Activated CD4-positive, alpha-beta T cell treated with anti-CD3 and anti-CD28 coated beads, Interleukin-2, amount 50 U/mL, for 16 hours (primary cell): ENCODE data around the gene CEP131.

Source experiments
- DNase-seq: peaks from one replicate; pipeline ENCODE4 v3.0.0-alpha.2; 2020

CEP131 gene

DNA sequence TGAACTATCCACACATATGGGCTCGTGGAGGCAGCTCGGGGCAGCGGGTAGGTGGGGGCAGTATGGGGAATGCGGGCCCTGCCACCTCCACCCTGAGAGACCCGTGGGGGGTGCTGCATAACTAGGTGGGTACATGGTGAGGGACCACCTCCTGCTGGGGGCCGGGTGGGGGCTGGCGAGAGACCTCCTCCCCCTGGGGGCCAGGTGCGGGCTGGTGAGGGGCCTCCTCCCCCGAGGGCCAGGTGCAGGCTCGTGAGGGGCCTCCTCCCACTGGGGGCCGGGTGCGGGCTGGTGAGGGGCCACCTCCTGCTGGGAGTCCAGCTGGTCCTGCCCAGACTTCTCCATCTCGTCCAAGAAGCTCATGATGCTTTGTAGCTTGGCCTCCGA is 25.4 kb downstream of the CEP131 start:
- no peak for DNase-seq

DNA sequence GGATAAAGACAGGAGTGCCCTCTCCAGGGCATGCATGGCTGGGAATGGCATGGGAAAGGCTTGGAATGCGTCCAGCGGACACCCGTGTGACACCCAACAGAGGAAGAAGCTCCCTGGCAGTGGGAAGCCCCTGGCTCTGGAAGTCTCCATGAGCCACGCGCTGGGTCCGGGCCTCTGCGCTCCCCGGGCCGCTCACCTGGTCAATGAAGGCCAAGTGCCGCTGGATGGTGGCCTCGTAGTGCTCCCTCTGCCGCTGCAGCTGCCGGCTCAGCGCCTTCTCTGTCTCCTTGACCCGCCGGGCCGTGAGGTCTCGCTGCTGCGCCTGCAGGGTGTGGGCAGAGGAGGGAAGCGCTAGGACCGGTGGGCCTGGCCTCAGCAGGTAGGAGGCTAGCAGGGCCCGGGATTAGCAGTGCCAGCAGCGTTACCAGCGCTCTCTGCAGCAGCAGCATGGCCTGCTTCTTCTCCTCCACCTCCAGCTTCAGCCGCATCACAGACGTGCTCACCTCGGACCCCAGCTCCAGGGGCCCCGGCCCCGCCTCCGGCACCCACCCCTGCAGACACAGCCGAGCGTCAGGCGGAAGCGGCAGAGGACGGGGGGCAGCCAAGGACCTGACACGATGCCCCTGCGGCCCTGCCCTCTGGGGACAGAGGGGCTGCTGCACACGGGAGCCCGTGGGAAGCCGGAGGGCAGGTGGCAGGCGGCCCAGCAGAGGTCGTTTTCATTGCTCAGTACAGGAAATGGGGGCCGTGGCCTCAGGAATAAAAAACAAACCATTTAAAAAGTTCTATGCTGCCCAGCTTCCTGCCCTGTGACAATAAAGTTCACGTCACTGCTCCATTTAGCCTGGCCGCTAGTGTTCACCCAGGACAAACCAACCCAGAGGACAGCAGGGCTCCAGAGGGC is 26.0 kb downstream of the CEP131 start:
- no peak for DNase-seq

DNA sequence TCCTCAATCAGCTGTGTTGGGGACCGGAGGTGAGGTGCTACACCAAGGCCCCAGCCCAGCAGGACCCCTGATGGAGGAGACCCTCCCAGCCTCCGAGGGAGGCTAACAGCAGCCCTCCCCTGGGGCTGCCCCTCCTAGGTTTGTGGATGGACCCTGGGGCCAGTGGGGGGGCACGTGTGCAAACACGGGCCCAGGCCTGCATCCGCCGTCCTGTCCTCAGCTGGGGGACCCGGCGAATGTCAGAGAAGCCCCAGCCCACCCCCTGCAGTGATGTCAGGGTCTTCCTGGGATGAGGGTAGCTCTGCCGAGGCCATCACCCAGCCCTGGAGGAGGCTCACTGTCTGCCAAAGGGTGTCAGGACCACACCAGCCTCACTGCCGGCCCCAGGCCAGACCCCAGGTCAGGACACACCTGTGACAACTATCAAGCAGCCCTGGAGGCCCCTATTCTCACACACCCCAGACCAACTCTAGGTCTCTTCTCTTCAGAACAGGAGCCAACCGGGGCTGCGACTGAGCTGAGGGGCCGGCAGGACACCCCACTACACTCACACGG is 26.7 kb downstream of the CEP131 start:
- DNase-seq, result no peak

DNA sequence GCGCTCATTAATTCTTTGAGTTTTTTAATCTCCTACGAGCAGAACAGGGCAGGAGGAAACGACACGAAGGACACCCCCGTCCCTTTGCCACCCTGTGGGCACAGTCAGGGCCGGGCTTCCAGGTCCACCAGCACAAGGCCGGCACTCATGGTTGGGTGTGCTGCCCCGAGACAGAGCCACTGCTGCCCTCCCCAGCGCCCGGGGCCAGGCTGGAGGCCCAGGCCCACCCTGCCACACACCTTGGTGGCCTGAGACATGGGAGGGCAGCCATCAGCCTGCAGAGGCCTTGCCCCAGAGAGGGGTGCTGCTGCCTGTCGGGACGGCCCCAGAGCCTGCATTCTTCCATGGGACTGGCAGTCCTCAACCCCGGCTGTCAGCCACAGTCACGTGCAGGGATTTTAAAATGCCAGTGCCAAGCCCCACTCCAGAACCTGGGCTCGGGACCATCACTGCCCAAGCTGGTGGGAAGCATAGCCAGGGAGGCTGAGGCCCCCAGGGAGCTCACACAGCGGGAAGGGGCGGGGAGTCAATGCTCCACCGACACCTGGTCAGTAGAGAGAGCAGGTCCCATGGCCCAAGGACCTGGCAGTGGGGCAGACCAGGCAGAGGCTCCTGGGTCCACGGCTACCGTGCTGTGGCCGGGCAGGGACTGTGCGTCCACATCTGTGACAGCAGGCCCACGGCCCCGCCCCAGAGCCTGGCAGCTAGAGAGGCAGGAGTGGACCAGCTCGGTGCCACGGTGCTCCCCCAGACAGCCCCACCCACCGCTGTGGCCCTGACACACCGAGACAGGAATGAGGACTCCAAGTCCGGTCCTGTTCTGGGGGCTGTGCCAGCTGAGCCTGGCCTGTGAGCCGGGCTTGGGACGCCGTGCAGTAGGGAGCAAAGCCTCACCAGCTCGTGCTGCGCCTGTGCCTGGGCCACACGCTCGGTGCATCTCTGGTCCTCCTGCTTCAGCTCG is 27.5 kb downstream of the CEP131 start:
- no peak for DNase-seq

DNA sequence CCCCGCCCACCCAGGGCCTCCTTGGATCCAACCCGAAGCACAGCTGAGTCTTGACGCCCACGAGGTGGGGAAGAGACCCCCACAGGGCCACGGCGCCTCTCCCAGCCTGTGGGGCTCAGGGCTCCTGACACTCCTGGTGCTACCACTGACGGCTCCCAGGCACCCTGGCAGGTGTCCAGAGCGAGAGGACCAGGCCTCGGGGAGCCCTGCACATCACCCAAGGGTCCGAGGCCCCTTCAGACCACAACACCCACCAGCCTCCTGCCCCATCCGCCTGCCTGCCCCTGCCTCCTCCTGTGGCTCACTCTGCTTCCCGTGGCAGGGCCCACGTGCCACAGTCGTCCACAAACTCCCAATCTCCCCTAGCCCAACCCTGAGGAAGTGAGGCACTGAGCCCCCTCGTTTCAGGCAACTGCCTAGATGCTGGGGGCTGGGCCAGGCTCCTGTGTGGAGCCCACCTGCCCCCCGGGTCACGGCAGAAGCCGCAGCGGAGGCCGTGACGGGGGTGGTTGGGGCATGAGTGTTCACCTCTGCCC is 28.5 kb downstream of the CEP131 start:
- DNase-seq, result no peak

DNA sequence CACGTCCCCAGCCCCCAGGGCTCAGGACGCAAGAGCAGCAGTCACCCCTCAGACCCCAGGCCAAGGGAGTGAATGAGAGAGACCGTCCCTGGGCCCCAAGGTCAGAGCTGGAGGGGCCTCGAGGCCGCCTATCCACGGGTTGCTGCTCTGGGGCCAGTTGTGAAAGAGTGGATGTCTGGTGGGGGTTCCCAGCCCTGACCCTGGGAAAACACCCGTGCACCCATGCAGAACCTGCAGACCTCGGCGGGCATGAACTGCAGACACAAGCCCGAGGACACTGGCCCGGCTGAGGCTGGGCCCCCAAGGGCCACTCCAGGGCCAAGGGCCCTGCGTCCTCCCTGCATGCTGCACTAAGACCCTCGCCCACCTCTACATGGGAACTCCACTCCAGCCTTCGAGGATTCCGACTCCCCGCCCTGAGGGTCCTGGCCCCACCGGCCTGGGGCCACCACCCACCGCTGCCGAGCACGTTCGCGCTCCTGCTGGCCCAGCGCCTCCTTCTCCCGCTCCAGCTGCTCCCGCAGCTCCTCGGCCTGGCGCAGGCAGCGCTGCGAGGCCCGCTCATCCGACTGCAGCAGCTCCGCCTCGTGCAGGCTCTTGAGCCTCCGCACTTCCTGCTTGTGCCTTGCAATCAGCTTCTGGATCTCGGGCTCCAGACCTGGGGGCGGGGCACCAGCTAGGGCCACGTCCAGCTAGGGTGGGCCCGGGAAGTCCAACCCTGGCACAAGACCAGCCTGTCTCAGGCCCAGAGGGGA is 29.1 kb downstream of the CEP131 start:
- no peak for DNase-seq

DNA sequence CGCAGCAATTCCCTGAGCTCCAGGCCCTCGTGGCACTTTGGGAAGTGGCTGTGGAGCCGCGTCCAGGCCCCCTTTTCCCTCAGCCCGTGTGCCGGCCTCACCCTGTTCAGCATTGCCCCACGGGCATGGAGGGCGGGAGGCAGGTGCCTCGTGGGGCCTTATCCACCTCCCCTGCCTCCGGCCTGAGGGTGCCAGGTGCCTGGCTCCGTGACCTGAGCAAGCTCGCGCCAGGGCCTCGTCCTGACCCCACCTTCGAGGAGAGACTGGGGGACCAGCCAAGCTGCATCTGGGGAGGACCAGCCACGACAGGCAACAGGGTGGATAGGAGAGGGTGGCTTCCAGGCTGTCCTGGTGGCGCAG is 29.7 kb downstream of the CEP131 start:
- no peak for DNase-seq

DNA sequence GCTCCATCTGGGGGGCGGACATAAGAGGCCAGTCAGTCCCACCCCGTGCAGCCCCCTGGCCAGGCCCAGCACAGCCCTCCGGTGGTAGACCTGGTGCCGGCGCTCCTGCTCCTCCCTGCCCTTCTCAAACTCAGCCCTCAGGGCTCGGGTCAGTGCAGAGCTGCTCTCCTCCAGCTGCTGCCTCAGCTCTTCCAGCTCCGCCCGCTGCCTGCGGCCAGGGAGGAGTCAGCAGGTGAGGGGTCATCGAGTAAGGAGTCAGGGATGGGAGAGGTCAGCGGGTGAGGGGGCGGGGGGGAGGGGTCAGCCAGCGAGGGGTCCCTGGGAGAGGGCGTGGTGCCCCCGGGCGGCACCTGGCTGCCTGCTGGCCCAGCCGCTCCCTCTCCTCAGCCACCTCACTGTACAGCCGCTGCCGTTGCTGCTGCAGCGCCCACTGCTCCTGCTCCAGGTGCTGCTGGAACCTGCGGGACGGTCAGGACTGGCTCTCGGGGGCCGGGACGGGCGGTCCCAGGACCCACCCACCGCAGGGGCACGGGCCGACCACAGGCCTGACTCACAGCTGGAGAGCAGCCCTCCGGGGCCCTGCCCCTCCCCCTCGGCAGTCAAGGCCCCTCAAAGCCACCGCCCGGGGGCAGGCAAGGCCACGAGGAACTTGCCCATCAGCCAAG is 30.2 kb downstream of the CEP131 start:
- no peak for DNase-seq

DNA sequence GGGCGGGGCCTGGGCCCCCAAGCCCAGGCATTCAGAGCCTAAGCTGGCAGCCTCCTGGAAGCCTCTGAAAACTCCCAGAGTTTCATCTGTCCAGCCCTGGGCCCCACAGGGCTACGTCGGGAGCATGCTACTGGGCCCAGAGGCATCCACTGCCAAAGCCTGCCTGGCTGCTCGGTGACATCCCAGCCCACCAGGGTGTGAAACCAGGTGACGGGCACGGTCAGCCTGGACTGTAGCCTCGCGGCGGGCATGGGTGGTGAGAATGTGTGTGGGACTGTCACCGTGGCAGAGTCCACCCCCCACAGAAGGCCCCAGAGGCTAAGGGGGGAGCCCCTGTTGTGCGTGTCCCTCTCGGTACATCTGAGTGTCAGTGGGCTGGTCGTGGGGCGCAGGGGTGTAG is 31.1 kb downstream of the CEP131 start:
- DNase-seq, result no peak

DNA sequence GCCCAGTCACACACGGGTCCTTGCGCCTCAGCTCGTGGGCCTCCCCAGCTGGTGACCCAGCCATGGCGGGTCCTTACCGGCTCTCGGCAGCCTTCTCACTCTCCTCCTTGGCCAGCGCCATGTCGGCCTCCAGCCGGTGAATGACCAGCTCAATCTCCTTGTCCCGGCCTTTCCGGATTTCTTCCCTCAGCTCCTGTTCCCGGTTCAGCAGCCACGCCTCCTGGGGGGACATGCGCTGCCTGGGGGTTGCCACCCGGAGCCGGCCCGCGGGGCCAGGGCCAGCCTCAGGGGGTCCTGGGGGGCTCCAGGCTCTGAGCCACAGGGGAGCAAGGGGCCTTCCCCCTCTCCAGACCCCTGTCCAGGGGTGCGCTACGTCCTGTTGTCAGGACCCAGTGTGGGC is 31.6 kb downstream of the CEP131 start:
- no peak for DNase-seq

DNA sequence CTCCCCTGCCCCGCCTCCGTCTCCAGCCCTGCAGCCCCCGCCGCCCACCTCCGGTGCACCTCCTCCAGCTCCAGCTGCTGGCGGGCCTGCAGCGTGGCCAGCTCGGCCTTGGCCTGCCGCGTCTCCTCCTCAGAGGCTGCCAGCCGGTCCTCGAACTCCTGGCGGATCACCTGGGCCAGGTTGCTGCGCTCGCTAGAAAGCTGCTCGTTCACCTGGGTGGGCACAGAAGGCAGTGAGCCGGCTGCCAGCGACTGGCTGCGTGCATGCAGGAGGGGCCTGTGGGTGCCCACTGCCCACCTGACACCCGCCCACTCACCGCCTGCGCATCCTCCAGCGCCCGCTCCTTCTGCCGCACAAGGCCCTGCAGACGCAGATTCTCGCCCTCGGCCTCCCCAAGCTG is 32.2 kb downstream of the CEP131 start:
- no peak for DNase-seq

DNA sequence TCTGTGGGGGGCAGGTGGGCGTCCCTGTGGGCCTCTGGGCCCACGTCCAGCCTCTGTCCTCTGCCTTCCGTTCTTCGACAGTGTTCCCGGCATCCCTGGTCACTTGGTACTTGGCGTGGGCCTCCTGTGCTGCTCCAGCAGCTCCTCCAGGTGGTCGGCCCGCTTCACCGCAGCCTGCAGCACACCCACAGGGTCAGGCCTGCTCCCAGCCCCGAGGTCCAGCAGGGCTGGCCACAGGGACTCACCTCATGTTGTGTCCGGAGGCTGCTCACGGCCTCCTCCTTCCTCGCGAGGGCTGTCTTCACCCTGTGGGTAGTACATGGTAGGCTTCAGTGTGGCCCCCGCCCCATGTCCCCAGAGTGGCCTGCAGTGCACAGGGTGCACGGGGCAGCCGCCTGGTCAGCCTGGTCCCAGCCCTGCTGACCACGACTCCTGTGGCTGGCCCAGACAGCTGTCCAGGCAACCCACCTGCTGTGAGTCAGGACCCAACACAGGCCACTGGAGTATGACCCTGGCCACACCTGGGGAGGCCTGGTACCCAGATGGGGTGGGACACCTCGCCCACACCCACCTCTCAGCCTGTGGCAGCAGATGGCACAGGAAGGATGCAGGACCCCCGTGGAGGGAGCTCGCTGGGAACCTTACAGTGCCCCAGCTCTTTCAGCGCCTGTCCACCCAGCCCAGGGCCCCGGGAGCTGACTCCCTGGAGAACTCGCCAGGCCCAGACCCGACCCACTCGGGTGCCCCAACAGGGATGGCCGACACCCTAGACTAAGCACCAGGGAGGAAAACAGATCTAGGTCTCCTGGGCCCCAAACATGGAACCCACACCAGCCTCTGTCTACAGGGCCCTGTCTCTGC is 32.9 kb downstream of the CEP131 start:
- DNase-seq, result no peak

DNA sequence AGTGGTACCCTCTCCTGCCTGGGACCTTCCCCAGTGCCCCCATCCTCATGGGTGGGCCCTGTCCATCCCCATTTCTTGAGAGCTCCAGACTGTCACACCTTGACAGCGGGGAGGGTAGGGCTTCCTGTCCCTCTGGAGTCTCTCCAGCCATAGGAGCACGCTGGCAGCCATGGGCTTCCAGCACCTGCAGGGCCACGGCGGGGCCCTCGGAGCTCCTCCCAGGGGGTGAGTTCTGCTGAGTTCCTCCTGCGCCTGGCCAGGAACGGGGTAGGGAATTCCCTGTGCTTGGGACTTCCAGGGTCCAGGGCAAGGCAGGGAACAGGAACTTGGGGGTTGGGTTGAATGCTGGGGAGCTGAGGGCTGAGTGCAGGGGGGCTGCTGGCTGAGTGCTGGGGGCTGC is 33.7 kb downstream of the CEP131 start:
- DNase-seq, result no peak

DNA sequence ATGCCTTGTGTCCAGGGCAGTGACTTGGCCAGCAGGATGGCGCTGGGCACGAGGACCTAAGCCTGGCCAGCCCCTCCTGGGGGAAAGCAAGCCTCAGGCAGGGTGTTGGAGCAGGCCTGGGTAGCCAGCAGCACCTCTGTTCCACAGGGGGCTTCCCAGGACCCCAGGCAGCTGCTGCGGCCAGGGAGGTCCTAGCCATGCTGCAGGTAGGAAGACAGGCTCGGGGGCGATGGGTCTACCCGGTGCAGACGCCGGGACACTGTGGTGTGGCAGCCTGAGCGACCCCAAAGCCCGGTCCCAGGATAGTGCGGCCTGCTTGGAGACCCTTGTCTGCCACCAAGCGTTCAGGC is 34.3 kb downstream of the CEP131 start:
- DNase-seq, result no peak

DNA sequence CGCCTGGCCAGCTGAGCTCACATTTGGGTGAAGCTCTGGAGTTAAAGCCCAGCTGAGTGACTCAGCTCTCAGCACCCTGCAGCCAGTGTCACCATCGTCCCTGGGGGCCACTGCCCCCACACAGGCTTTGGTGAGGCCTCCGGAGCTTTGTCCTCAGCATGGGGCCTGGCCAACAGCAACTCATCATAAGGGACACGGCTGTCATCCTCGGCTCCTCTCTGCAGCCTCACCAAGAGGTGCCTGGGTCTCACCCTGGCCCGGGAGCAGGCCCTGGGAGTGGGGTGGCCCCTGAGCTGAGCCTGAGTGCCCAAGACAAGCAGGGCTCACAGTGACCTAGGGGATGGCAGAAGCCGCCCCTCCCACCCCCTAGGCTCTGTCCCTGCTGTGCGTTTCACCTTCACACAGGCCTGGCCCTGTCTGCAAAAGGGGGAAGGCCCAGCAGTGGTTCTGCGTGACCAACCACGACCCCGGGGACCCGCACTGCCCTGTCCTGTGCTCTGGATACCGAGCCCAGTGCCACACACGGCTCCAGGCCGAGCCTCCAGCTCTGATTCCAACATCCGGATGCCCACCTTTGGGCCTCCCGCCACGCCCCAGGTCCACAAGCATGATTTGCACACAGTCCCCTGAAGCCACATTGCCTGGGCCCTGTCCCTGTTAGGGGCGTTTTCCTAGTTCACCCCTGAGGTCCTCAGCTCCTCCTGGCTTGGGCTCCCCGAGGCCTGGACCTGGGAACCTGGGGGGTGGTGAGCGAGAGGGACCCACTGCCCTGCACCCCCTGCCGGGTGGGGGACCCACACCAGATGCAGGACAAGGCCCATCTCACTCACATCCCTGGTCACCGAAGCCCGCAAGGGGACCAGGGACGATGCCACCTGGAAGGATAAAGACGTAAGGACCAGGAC is 34.9 kb downstream of the CEP131 start:
- no peak for DNase-seq

DNA sequence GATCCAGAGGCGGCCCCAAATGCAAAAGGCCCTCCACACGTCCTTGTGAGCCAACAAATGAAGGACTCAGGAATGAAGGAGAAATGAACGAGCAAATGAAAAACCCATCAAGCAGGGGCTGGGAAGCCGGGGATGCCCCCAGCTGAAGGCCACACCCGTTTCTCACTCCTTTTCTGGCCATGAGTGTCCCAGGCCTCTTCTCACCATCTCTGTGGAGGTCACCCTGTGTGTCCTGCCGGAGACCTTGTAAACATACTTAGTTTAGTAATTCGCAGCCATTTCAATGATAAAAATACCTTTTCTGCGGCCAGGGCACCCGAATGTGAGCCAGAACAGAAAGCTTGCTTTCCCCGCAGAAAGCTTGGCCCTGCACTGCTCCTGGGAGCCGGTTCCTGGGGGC is 35.6 kb downstream of the CEP131 start:
- DNase-seq, result no peak

DNA sequence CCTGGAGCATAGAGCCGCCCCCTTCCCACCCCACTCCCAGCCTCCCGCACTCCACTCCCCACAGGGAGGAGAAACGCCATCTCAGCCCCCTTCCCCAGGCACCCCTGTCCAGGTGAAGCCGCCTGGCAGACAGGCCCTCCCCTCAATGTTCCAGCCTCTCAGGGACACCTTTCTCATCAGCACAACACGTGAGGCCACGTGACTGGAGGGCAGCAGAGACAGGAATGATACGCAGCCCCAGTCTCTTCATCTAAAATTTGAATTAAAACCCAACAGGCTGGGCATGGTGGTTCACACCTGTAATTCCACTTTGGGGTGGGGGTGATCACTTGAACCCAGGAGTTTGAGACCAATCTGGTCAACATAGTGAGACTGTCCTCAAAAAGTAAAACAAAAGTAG is 36.6 kb downstream of the CEP131 start:
- DNase-seq, result no peak

DNA sequence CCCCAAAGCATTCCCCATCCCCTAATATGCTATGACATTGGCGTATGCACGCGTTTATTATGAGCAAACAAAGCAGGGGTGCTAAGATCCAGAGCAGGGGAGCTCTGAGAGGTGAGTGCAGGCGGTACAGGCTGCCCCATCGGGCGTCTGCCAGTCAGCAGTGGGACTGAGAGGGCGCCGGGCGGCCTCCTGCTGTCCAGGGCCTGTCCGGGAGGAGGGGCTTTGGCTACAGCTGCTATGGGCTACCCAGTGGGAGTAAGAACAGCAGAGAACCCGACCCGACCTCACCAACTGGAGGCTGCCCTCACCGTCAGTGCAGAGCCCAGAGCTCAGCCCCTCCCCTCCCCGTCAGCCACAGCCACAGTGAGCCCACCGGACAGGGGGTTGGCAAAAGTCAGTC is 38.2 kb downstream of the CEP131 start:
- no peak for DNase-seq

DNA sequence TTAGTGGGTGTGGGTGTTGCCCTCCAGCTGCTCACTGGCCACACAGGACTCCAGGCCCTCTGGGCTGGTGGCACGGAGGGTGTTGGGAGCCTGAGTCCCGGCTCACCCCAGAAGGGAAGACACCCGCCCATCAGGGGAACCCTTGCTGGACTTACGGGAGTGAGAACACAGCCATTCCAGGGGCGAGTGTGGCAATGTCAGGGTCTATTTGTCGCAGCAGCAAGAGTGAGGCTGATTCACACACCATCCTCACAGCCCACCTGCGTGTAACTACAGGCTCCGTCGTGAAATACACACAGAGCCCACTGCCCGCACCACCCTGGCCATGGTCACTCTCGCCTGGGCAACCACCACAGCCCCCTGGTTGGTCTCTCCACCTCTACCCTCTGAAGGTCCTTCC is 39.0 kb downstream of the CEP131 start:
- DNase-seq, result no peak

DNA sequence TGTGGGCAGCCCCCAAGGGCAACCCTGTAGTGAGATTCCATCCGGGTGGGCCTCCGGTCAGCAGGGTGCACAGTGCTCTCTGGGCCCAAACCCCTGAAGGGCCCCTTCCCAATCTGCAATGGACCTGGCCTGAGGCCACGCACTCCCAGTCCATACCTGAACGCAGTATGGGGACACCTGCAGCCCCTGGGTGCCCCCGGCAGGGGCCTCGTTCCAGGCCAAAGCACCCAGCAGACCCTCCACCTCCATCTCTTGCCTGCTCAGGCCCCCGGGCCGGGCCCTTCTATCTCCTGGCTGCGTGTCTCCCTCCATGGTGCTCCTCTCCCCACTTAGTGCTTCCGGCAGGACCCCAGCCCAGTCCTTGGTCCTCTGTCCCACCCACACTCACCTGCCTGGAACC is 39.4 kb downstream of the CEP131 start:
- no peak for DNase-seq
